Transverse colon (tissue), 4 donors: ENCODE data around the gene ARL6IP6. TPM values are rescaled to one million over a fixed set of nuclear protein-coding genes. Genes with fewer than 3 reads are reported as not detected.

Source experiments
- DNase-seq: peaks from one replicate; pipeline ENCODE4 v3.0.0-alpha.2; 2019
- H3K27ac ChIP-seq, 4 donors: fragments of 200-600 bp; sonication (generic); 2 replicates each; pipeline ENCODE4 v1.5.1; 2016 to 2018; ENCODE audit warnings: inconsistent platforms in 4 of 4
- H3K27me3 ChIP-seq: fragments of 200-600 bp; sonication (generic); 2 replicates; pipeline ENCODE4 v1.5.1; 2017; ENCODE audit warnings: inconsistent platforms
- H3K36me3 ChIP-seq, 4 donors: fragments of 200-600 bp; sonication (generic); 2 replicates each; pipeline ENCODE4 v1.5.1; 2017 to 2019; ENCODE audit warnings: inconsistent platforms in 4 of 4
- H3K4me1 ChIP-seq, 4 donors: fragments of 200-600 bp; sonication (generic); 2 replicates each; pipeline ENCODE4 v1.5.1; 2017 to 2020; ENCODE audit warnings: inconsistent platforms in 4 of 4
- H3K4me3 ChIP-seq, 4 donors: fragments of 200-600 bp; sonication (generic); 1 replicate in 1 of 4; 2 replicates in 3 of 4; pipeline versions ENCODE4 v1.5.1 to v1.6.1; 2017 to 2019; ENCODE audit warnings: inconsistent platforms in 4 of 4
- H3K9me3 ChIP-seq, 2 donors: fragments of 200-600 bp; sonication (generic); 2 replicates each; pipeline ENCODE4 v1.5.1; 2017 to 2019; ENCODE audit warnings: inconsistent platforms in 2 of 2
- CTCF ChIP-seq, 5 experiments: fragments of 200-600 bp in 3 of 5; fragments of 450-650 bp in 2 of 5; sonication (generic) in 3 of 5; IDR thresholded peaks; 1 replicate in 2 of 5; 2 replicates in 3 of 5; pipeline ENCODE4 v1.5.1; 2016 to 2017; ENCODE audit warnings: antibody characterized with exemption in 5 of 5, inconsistent platforms in 3 of 5, mild to moderate bottlenecking in 2 of 5, moderate library complexity in 1 of 5
- EP300 ChIP-seq: sonication (generic); formaldehyde crosslinking; IDR thresholded peaks from one replicate; pipeline ENCODE4 v1.6.1; 2017; ENCODE audit warnings: antibody characterized with exemption, low read depth
- POLR2A ChIP-seq: fragments of 450-650 bp; IDR thresholded peaks from one replicate; pipeline ENCODE4 v1.6.1; 2016; ENCODE audit warnings: antibody characterized with exemption, mild to moderate bottlenecking, moderate library complexity
- POLR2AphosphoS5 ChIP-seq, 3 donors: sonication (generic); formaldehyde crosslinking; IDR thresholded peaks; one replicate each; pipeline ENCODE4 v1.6.1; 2016; ENCODE audit warnings: antibody characterized with exemption in 3 of 3
- WGBS, 2 donors: methylation state at CpG; one replicate each; pipeline ENCODE4 v1.1.5; 2018; ENCODE audit warnings: low coverage in 1 of 2; 5-methylcytosine and 5-hydroxymethylcytosine counted together
- in situ Hi-C, 4 donors: fragments of 200-750 bp; cut with MboI; loops; one replicate each; pipeline versions ENCODE4 v1.15.0 to v1.15.1; 2017; ENCODE audit warnings: low sequenced_read_pairs in 3 of 4, low pct_ligation_motif_present in 1 of 4, low pct_unique_long_range_greater_than_20kb in 1 of 4
- intact Hi-C: fragments of 100-400 bp; cut with DNase I; formaldehyde crosslinking; loops from one replicate; pipeline ENCODE4 v1.15.1; 2023; ENCODE audit warnings: low total_unique reads
- total RNA-seq, 4 donors: library from RNA; depleted of rRNA; stranded (reverse); fragments of >200 nt; gene quantifications; one replicate each; pipeline ENCODE4 v1.1.0, GENCODE V29; 2016

The ARL6IP6 gene
- total RNA-seq, 4 donors from 2014 or later: 11.2 to 28.3 (median 22.0) TPM

GRCh38 chr2:152792974-152793373 lies 74.6 kb downstream of the ARL6IP6 start:
- TF ChIP-seq CTCF (IDR thresholded peaks at IDR 0.05): no peak
- no peak for TF ChIP-seq EP300
- TF ChIP-seq POLR2A: no peak
- TF ChIP-seq POLR2AphosphoS5 (IDR thresholded peaks at IDR 0.05): no peak
- Histone ChIP-seq H3K27me3 (no peaks in the 10 kb centered on the region), H3K27ac (no peak overlapping the region), H3K4me3 (no peak overlapping the region), H3K4me1 (no peaks in the 10 kb centered on the region), H3K9me3 (no peaks in the 10 kb centered on the region), H3K36me3 (no peaks in the 10 kb centered on the region)
- in situ Hi-C loops (no loop called here), intact Hi-C loops (no loop called here)
- DNase-seq: no peak
- WGBS, 2 donors: 82 to 100% methylated on average over 2 to 4 of the region's 4 CpGs

GRCh38 chr2:152796941-152797340 lies 78.5 kb downstream of the ARL6IP6 start:
- 79 to 80% methylated on average over 1 of the region's 1 CpG for WGBS, 2 donors
- in situ Hi-C loops: no loop called here
- Histone ChIP-seq H3K27me3 (no peaks in the 10 kb centered on the region), H3K9me3 (no peaks in the 10 kb centered on the region), H3K4me3 (no peak overlapping the region), H3K36me3 (no peaks in the 10 kb centered on the region), H3K4me1 (no peaks in the 10 kb centered on the region), H3K27ac (no peak overlapping the region)
- TF ChIP-seq POLR2AphosphoS5 (IDR thresholded peaks at IDR 0.05): no peak
- TF ChIP-seq EP300: no peak
- no peak for TF ChIP-seq POLR2A
- no peak for TF ChIP-seq CTCF (IDR thresholded peaks at IDR 0.05)
- DNase-seq: no peak
- intact Hi-C loops: no loop called here

- in situ Hi-C loops (no loop called here), intact Hi-C loops (no loop called here)
- no peak for TF ChIP-seq POLR2A
- Histone ChIP-seq H3K27ac (no peak overlapping the region), H3K4me1 (no peaks in the 10 kb centered on the region), H3K27me3 (no peaks in the 10 kb centered on the region), H3K4me3 (no peak overlapping the region), H3K36me3 (no peaks in the 10 kb centered on the region), H3K9me3 (no peaks in the 10 kb centered on the region)
- DNase-seq: no peak
- 87 to 91% methylated on average over 3 to 26 of the region's 29 CpGs for WGBS, 2 donors
Measured at GRCh38 chr2:152804687-152805408, 86.4 kb downstream of the ARL6IP6 start.

- H3K27me3 ChIP-seq: no peaks in the 10 kb centered on the region
- TF ChIP-seq CTCF (IDR thresholded peaks at IDR 0.05): no peak
- TF ChIP-seq EP300: no peak
- TF ChIP-seq POLR2A: no peak
- TF ChIP-seq POLR2AphosphoS5 (IDR thresholded peaks at IDR 0.05): no peak
- DNase-seq: no peak
- H3K27ac ChIP-seq: no peak overlapping the region
- 85 to 87% methylated on average over 3 of the region's 3 CpGs for WGBS, 2 donors
- H3K4me1 ChIP-seq: peaks cover 0 to 15% (median 0%) of the 10 kb centered on the region in 4 donors
- in situ Hi-C loops (no loop called here), intact Hi-C loops (no loop called here)
- no peaks in the 10 kb centered on the region for H3K36me3 ChIP-seq
- no peak overlapping the region for H3K4me3 ChIP-seq
- H3K9me3 ChIP-seq: peaks cover 4 to 10% of the 10 kb centered on the region in 2 donors
Measured at GRCh38 chr2:152811916-152812315, 93.5 kb downstream of the ARL6IP6 start.

Other genes starting within 250 kb of the ARL6IP6 start
- gene PRPF40A, start 1.2 kb upstream of the ARL6IP6 start, total RNA-seq: 100 to 1,000 TPM in 2 of 4 donors, 10 to 100 TPM in 2; 21.7 to 124 (median 104) TPM